Ovary (tissue), 3 donors: ENCODE results near the gene ARID2.

Experiments
- POLR2A ChIP-seq: fragments of 450-650 bp; IDR thresholded peaks from one replicate; pipeline ENCODE4 v1.6.1; 2017; ENCODE audit warnings: antibody characterized with exemption, mild to moderate bottlenecking, moderate library complexity
- TF ChIP-seq, protein P1 (sequence below), 3 donors: fragments of 450-650 bp in 2 of 3; fragments of 200-600 bp in 1 of 3; IDR thresholded peaks; one replicate each; pipeline versions ENCODE4 v1.5.1 to v1.8.0; 2016 to 2022; ENCODE audit warnings: antibody characterized with exemption in 3 of 3, mild to moderate bottlenecking in 1 of 3
- donor health status: DM: no; HTN: no; CAD: no.

DNA sequence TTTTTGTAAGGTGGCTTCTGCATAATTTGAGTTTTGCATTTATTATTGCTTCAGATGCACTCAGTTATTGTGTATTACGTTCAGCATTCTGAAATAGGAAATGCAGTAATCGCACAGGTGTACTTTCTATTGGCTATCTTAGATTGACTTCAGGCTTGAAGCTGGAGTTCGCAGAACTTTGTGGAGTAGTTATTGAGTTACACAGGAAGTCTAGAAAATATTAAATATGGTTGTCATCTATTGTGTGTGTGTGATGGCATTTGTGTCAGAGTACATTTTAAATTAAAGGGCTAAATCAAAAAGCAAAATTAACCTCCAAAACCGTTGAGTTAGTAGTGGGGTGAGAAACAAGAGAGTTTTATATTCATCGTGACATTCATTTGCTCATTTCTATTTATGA, 2.7 kb downstream of the ARID2 start:
- TF ChIP-seq, protein P1, sequence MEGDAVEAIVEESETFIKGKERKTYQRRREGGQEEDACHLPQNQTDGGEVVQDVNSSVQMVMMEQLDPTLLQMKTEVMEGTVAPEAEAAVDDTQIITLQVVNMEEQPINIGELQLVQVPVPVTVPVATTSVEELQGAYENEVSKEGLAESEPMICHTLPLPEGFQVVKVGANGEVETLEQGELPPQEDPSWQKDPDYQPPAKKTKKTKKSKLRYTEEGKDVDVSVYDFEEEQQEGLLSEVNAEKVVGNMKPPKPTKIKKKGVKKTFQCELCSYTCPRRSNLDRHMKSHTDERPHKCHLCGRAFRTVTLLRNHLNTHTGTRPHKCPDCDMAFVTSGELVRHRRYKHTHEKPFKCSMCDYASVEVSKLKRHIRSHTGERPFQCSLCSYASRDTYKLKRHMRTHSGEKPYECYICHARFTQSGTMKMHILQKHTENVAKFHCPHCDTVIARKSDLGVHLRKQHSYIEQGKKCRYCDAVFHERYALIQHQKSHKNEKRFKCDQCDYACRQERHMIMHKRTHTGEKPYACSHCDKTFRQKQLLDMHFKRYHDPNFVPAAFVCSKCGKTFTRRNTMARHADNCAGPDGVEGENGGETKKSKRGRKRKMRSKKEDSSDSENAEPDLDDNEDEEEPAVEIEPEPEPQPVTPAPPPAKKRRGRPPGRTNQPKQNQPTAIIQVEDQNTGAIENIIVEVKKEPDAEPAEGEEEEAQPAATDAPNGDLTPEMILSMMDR (IDR thresholded peaks at IDR 0.05) = no peak
- no peak for TF ChIP-seq POLR2A
